Lung microvascular endothelial cell (primary cell): ENCODE measurements around the gene KCTD10. TPM values are rescaled to one million over a fixed set of nuclear protein-coding genes. Genes with fewer than 3 reads are reported as not detected.
"Not testable (repeated sequence)": the region's sequence is repeated elsewhere in the genome, so short reads cannot be mapped to it uniquely, and the experiment has no call there.

Experiments
- DNase-seq, 2 donors: peaks; one replicate each; pipeline versions ENCODE4 v3.0.0 to v3.0.0-alpha.2; 2010; ENCODE audit warnings: low read depth in 2 of 2
- total RNA-seq: library from RNA; depleted of rRNA; stranded (reverse); fragments of >200 nt; gene quantifications from 2 replicates; pipeline ENCODE4 v1.2.1, GENCODE V29; 2014

The KCTD10 gene
- total RNA-seq, 1 donor from 2014 or later = 65.7 TPM

- no peak for DNase-seq
Observed at GRCh38 chr12:109449845-109450532, 27.1 kb downstream of the KCTD10 start.

GRCh38 chr12:109448707-109449390, 28.3 kb downstream of the KCTD10 start:
- DNase-seq = no peak

- DNase-seq = peak in 1 of 2 donors; percentile 74
Observed at GRCh38 chr12:109448272-109448671, 28.8 kb downstream of the KCTD10 start.

GRCh38 chr12:109447482-109447881, 29.6 kb downstream of the KCTD10 start:
- DNase-seq = no peak

- DNase-seq = no peak
Observed at GRCh38 chr12:109446869-109447268, 30.2 kb downstream of the KCTD10 start.

GRCh38 chr12:109445191-109445609, 31.9 kb downstream of the KCTD10 start:
- DNase-seq = no peak

GRCh38 chr12:109444259-109444658, 32.8 kb downstream of the KCTD10 start:
- no peak for DNase-seq

GRCh38 chr12:109443794-109444193, 33.3 kb downstream of the KCTD10 start:
- no peak for DNase-seq

- peak in 1 of 2 donors; percentile 20 for DNase-seq
Observed at GRCh38 chr12:109440851-109441490, 36.1 kb downstream of the KCTD10 start.

- not testable (repeated sequence) for DNase-seq
Observed at GRCh38 chr12:109439951-109440350, 37.1 kb downstream of the KCTD10 start.

- DNase-seq = no peak
Observed at GRCh38 chr12:109439181-109439580, 37.9 kb downstream of the KCTD10 start.

GRCh38 chr12:109436188-109436560, 40.9 kb downstream of the KCTD10 start:
- DNase-seq = no peak

GRCh38 chr12:109435428-109436187, 41.5 kb downstream of the KCTD10 start:
- no peak for DNase-seq

- no peak for DNase-seq
Observed at GRCh38 chr12:109434582-109434981, 42.5 kb downstream of the KCTD10 start.

GRCh38 chr12:109433618-109434017, 43.5 kb downstream of the KCTD10 start:
- no peak for DNase-seq

- peak; percentile 91 to 92 for DNase-seq
Observed at GRCh38 chr12:109432842-109433304, 44.2 kb downstream of the KCTD10 start.

- DNase-seq = no peak
Observed at GRCh38 chr12:109432431-109432830, 44.7 kb downstream of the KCTD10 start.

GRCh38 chr12:109430244-109430643, 46.9 kb downstream of the KCTD10 start:
- no peak for DNase-seq

GRCh38 chr12:109428804-109429203, 48.3 kb downstream of the KCTD10 start:
- not testable (repeated sequence) for DNase-seq

GRCh38 chr12:109428037-109428629, 49.0 kb downstream of the KCTD10 start:
- DNase-seq = peak; percentile 88 to 90

- DNase-seq = no peak
Observed at GRCh38 chr12:109423392-109423791, 53.7 kb downstream of the KCTD10 start.
